GM18951 (cell line): ENCODE data around the gene DNAJC10.
"Not testable (repeated sequence)": the region's sequence is repeated elsewhere in the genome, so short reads cannot be mapped to it uniquely, and the experiment has no call there.

Experiments
- POLR2A ChIP-seq: IDR thresholded peaks from 4 replicates; pipeline ENCODE4 v1.6.1; 2011; ENCODE audit warnings: mild to moderate bottlenecking; ENCODE audit not compliant: insufficient read length, insufficient read depth; ENCODE audit errors: extremely low read depth
- in situ Hi-C: fragments of 300-500 bp; cut with MboI; formaldehyde crosslinking; loops from one replicate; pipeline ENCODE4 v1.12.0; 2022; ENCODE audit warnings: low sequenced_read_pairs, mixed read lengths, inconsistent platforms; ENCODE audit not compliant: unreplicated experiment

DNAJC10 gene

GRCh38 chr2:182740701-182741100, 24.6 kb downstream of the DNAJC10 start:
- TF ChIP-seq POLR2A = no peak

GRCh38 chr2:182741620-182742019, 25.6 kb downstream of the DNAJC10 start:
- TF ChIP-seq POLR2A = no peak

More at GRCh38 chr2:182740701-182741100, 24.6 kb downstream of the DNAJC10 start:
- in situ Hi-C loops = no loop called here

GRCh38 chr2:182744490-182744889, 28.4 kb downstream of the DNAJC10 start:
- no peak for TF ChIP-seq POLR2A
- in situ Hi-C loops = no loop called here

More at GRCh38 chr2:182741620-182742019, 25.6 kb downstream of the DNAJC10 start:
- in situ Hi-C loops = no loop called here

- in situ Hi-C loops = no loop called here
- no peak for TF ChIP-seq POLR2A
Measured at GRCh38 chr2:182745061-182745460, 29.0 kb downstream of the DNAJC10 start.

- in situ Hi-C loops = not testable (repeated sequence)
Measured at GRCh38 chr2:182745894-182746293, 29.8 kb downstream of the DNAJC10 start.

- no peak for TF ChIP-seq POLR2A
- in situ Hi-C loops = no loop called here
Measured at GRCh38 chr2:182754231-182754630, 38.2 kb downstream of the DNAJC10 start.

GRCh38 chr2:182758379-182758778, 42.3 kb downstream of the DNAJC10 start:
- TF ChIP-seq POLR2A = no peak
- in situ Hi-C loops = no loop called here

- in situ Hi-C loops = no loop called here
- TF ChIP-seq POLR2A = no peak
Measured at GRCh38 chr2:182761903-182762302, 45.8 kb downstream of the DNAJC10 start.

GRCh38 chr2:182763311-182763912, 47.4 kb downstream of the DNAJC10 start:
- no peak for TF ChIP-seq POLR2A
- in situ Hi-C loops = no loop called here

GRCh38 chr2:182766626-182767025, 50.6 kb downstream of the DNAJC10 start:
- in situ Hi-C loops = no loop called here
- no peak for TF ChIP-seq POLR2A

- TF ChIP-seq POLR2A = no peak
- in situ Hi-C loops = no loop called here
Measured at GRCh38 chr2:182767578-182767977, 51.5 kb downstream of the DNAJC10 start.

GRCh38 chr2:182768950-182769349, 52.9 kb downstream of the DNAJC10 start:
- in situ Hi-C loops = not testable (repeated sequence)

- no peak for TF ChIP-seq POLR2A
- in situ Hi-C loops = loop anchor here (10.0 kb wide), 1 partner anchor 205 kb away; no protein-coding TSS in a partner anchor
Measured at GRCh38 chr2:182779323-182779722, 63.3 kb downstream of the DNAJC10 start.

- in situ Hi-C loops = not testable (repeated sequence)
Measured at GRCh38 chr2:182781099-182781498, 65.0 kb downstream of the DNAJC10 start.

- in situ Hi-C loops = not testable (repeated sequence)
Measured at GRCh38 chr2:182782686-182783085, 66.6 kb downstream of the DNAJC10 start.

GRCh38 chr2:182784058-182784706, 68.1 kb downstream of the DNAJC10 start:
- no peak for TF ChIP-seq POLR2A
- in situ Hi-C loops = no loop called here
